HCT116 (cell line): Measurements from ENCODE around the gene RPL22L1. TPM values are rescaled to one million over a fixed set of nuclear protein-coding genes. Genes with fewer than 3 reads are reported as not detected.
"Not testable (repeated sequence)": the region's sequence is repeated elsewhere in the genome, so short reads cannot be mapped to it uniquely, and the experiment has no call there.

ENCODE experiments used
- ATAC-seq: fragments of 200-7000 bp; cut with Tn5 transposase; 2 replicates; pipeline ENCODE4 v1.9.1; 2020; ENCODE audit warnings: mild to moderate bottlenecking, moderate library complexity
- BruUV-seq: library from RNA; stranded (reverse); fragments of 400-500 nt; replicated peaks from 2 replicates; lab custom pipeline; 2021; lab: Mats Ljungman, UMichigan
- CTCF ChIA-PET: fragments of 300-600 bp; sonication (Branson Sonifier 250); formaldehyde crosslinking; loops from one replicate; lab custom pipeline; 2021; ENCODE audit warnings: antibody characterized with exemption; lab: Charles Lee
- POLR2A ChIA-PET: fragments of 300-600, 350-600 bp; sonication (Branson Sonifier 250); formaldehyde crosslinking; loops from one replicate; lab custom pipeline; 2021; ENCODE audit warnings: antibody characterized with exemption; lab: Charles Lee
- RAD21 ChIA-PET, 2 experiments: fragments of 300-600 bp; sonication (Branson Sonifier 250); formaldehyde crosslinking; loops; one replicate each; lab custom pipeline; 2023; ENCODE audit warnings: low total read pairs in 2 of 2; ENCODE audit not compliant: uncharacterized antibody in 2 of 2, unreplicated experiment in 2 of 2, low non-redundant PET in 1 of 2; lab: Charles Lee
- DNase-seq: peaks from one replicate; pipeline ENCODE4 v3.0.0-alpha.2; 2010; ENCODE audit warnings: low read depth, low spot score
- H2AFZ ChIP-seq: fragments of 200-600 bp; shearing (Covaris generic), sonication (generic); 2 replicates; pipeline ENCODE4 v1.6.1; 2017; ENCODE audit warnings: low read depth, mixed run types, mixed read lengths, antibody characterized with exemption, low read length; ENCODE audit not compliant: poor library complexity, severe bottlenecking
- H3K27ac ChIP-seq: 2 replicates; pipeline ENCODE4 v1.5.1; 2012; ENCODE audit warnings: low read depth, low read length
- H3K27me3 ChIP-seq: fragments of 200-600 bp; sonication (generic); 2 replicates; pipeline ENCODE4 v1.6.1; 2016; ENCODE audit warnings: mixed run types, low read length, mixed read lengths; ENCODE audit not compliant: insufficient read depth
- H3K36me3 ChIP-seq, 2 experiments: fragments of 200-500 bp in 1 of 2; fragments of 200-600 bp in 1 of 2; sonication (Bioruptor generic) in 1 of 2; sonication (generic) in 1 of 2; 2 replicates each; pipeline versions ENCODE4 v1.5.1 to v1.6.1; 2014 to 2016; ENCODE audit warnings: low read length in 2 of 2, inconsistent platforms in 1 of 2, mixed read lengths in 1 of 2, mixed run types in 1 of 2; ENCODE audit not compliant: insufficient read depth in 2 of 2, control insufficient read depth in 1 of 2
- H3K4me1 ChIP-seq, 2 experiments: fragments of 200-600 bp in 1 of 2; sonication (generic) in 1 of 2; 2 replicates each; pipeline versions ENCODE4 v1.5.1 to v1.6.1; 2012 to 2017; ENCODE audit warnings: low read length in 2 of 2, inconsistent platforms in 1 of 2, mild to moderate bottlenecking in 1 of 2, mixed read lengths in 1 of 2, mixed run types in 1 of 2, moderate library complexity in 1 of 2; ENCODE audit not compliant: insufficient read depth in 2 of 2, control insufficient read depth in 1 of 2
- H3K4me2 ChIP-seq: fragments of 200-600 bp; sonication (generic); 2 replicates; pipeline ENCODE4 v1.6.1; 2017; ENCODE audit warnings: mixed run types, low read length, mixed read lengths
- H3K4me3 ChIP-seq, 2 experiments: fragments of 200-600 bp in 1 of 2; sonication (generic) in 1 of 2; replicated peaks in 1 of 2; 2 replicates each; pipeline ENCODE4 v1.5.1; 2011 to 2016; ENCODE audit warnings: low read length in 2 of 2, control low read depth in 1 of 2, low read depth in 1 of 2, mild to moderate bottlenecking in 1 of 2, mixed read lengths in 1 of 2, mixed run types in 1 of 2
- H3K79me2 ChIP-seq: fragments of 200-600 bp; sonication (generic); 2 replicates; pipeline ENCODE4 v1.6.1; 2017; ENCODE audit warnings: mild to moderate bottlenecking, mixed run types, low read length, moderate library complexity, mixed read lengths; ENCODE audit not compliant: insufficient read depth
- H3K9ac ChIP-seq: fragments of 200-600 bp; sonication (generic); 2 replicates; pipeline ENCODE4 v1.6.1; 2016; ENCODE audit warnings: low read length, mixed read lengths
- H3K9me2 ChIP-seq: fragments of 200-600 bp; sonication (generic), shearing (Covaris generic); 2 replicates; pipeline ENCODE4 v1.6.1; 2017; ENCODE audit warnings: mixed run types, mild to moderate bottlenecking, moderate library complexity; ENCODE audit not compliant: insufficient read depth
- H3K9me3 ChIP-seq, 2 experiments: fragments of 200-500 bp in 1 of 2; fragments of 200-600 bp in 1 of 2; sonication (Bioruptor generic) in 1 of 2; sonication (generic) in 1 of 2; 2 replicates each; pipeline ENCODE4 v1.6.1; 2014 to 2017; ENCODE audit warnings: low read length in 2 of 2, mixed read lengths in 2 of 2, inconsistent platforms in 1 of 2, low read depth in 1 of 2, mild to moderate bottlenecking in 1 of 2, mixed run types in 1 of 2, moderate library complexity in 1 of 2; ENCODE audit not compliant: control insufficient read depth in 1 of 2, insufficient read depth in 1 of 2
- H4K20me1 ChIP-seq: fragments of 200-600 bp; sonication (generic), shearing (Covaris generic); 2 replicates; pipeline ENCODE4 v1.6.1; 2017; ENCODE audit warnings: mixed run types, mild to moderate bottlenecking, moderate library complexity; ENCODE audit not compliant: insufficient read depth
- CEBPB ChIP-seq: IDR thresholded peaks from 2 replicates; pipeline ENCODE4 v1.6.1; 2012; ENCODE audit warnings: low read depth
- ELF1 ChIP-seq: IDR thresholded peaks from 2 replicates; pipeline ENCODE4 v1.6.1; 2012; ENCODE audit warnings: low read depth, borderline replicate concordance
- EZH2phosphoT487 ChIP-seq: fragments of 200-600 bp; IDR thresholded peaks from 2 replicates; pipeline ENCODE4 v1.6.1; 2018; ENCODE audit warnings: antibody characterized with exemption, borderline replicate concordance
- MAX ChIP-seq: IDR thresholded peaks from 2 replicates; pipeline ENCODE4 v1.6.1; 2012
- POLR2AphosphoS5 ChIP-seq: IDR thresholded peaks from 2 replicates; pipeline ENCODE4 v1.6.1; 2011; ENCODE audit warnings: mild to moderate bottlenecking, low read depth, low read length, moderate library complexity
- SRF ChIP-seq: IDR thresholded peaks from 2 replicates; pipeline ENCODE4 v1.6.1; 2012; ENCODE audit warnings: low read depth
- TCF7L2 ChIP-seq: IDR thresholded peaks from 2 replicates; pipeline ENCODE4 v1.7.0; 2011; ENCODE audit warnings: borderline replicate concordance, inconsistent platforms; ENCODE audit not compliant: insufficient read depth, insufficient read length; ENCODE audit errors: extremely low read depth
- ZBTB33 ChIP-seq: IDR thresholded peaks from 2 replicates; pipeline ENCODE4 v1.6.1; 2011; ENCODE audit warnings: mild to moderate bottlenecking, low read length, moderate library complexity; ENCODE audit not compliant: insufficient replicate concordance; ENCODE audit errors: extremely low read depth
- ZFX ChIP-seq: fragments of 450-650 bp; IDR thresholded peaks from 2 replicates; pipeline ENCODE4 v1.6.1; 2017
- intact Hi-C: fragments of 100-400 bp; cut with micrococcal nuclease; formaldehyde crosslinking; loops from 2 replicates; pipeline ENCODE4 v1.10.0; 2022
- total RNA-seq: library from RNA; stranded (reverse); gene quantifications from one replicate; pipeline ENCODE4 v1.2.1, GENCODE V29; 2021; ENCODE audit not compliant: unreplicated experiment

The RPL22L1 gene
- total RNA-seq, 1 experiment from 2014 or later, result 492 TPM

- no peak overlapping the region for H3K4me3 ChIP-seq
- no peaks in the 10 kb centered on the region for H3K9me3 ChIP-seq
- H3K9ac ChIP-seq, result no peak overlapping the region
- DNase-seq (no peak), ATAC-seq (no peak)
- no peaks in the 10 kb centered on the region for H4K20me1 ChIP-seq
- H3K4me2 ChIP-seq, result no peak overlapping the region
- H3K4me1 ChIP-seq, result no peaks in the 10 kb centered on the region
- POLR2A ChIA-PET, result interaction anchor here (1.7 kb wide), 1 partner anchor 27 kb away, joined by 4 read pairs; the partner anchor contains the start of gene RPL22L1
- RAD21 ChIA-PET, result no interaction called here
- no peaks in the 10 kb centered on the region for H3K27me3 ChIP-seq
- H3K79me2 ChIP-seq, result no peaks in the 10 kb centered on the region
- no peak overlapping the region for H2AFZ ChIP-seq
- intact Hi-C loops, result no loop called here
- CTCF ChIA-PET, result no interaction called here
- H3K36me3 ChIP-seq, result 0 out of 4 replicates have a peak, but pooled peaks cover 0 to 5% of the 10 kb centered on the region in 2 experiments
- no peaks in the 10 kb centered on the region for H3K9me2 ChIP-seq
- no TSS peak for BruUV-seq
- TF ChIP-seq ZBTB33 (no peak), CEBPB (no peak), MAX (no peak), EZH2phosphoT487 (no peak), SRF (no peak), TCF7L2 (no peak), ELF1 (no peak), ZFX (no peak), POLR2AphosphoS5 (no peak)
- H3K27ac ChIP-seq, result no peak overlapping the region
Observed at GRCh38 chr3:170896781-170897180, 26.8 kb upstream of the RPL22L1 start.

GRCh38 chr3:170896333-170896732 is 26.3 kb upstream of the RPL22L1 start:
- H4K20me1 ChIP-seq, H3K4me2 ChIP-seq, H3K9ac ChIP-seq, BruUV-seq, H2AFZ ChIP-seq, H3K9me2 ChIP-seq, H3K9me3 ChIP-seq, H3K79me2 ChIP-seq, RAD21 ChIA-PET, intact Hi-C loops, H3K27me3 ChIP-seq, DNase-seq, H3K4me1 ChIP-seq, H3K4me3 ChIP-seq, H3K36me3 ChIP-seq, H3K27ac ChIP-seq, CTCF ChIA-PET, ATAC-seq: not testable (repeated sequence)
- POLR2A ChIA-PET, result interaction anchor here (1.7 kb wide), 1 partner anchor 27 kb away, joined by 4 read pairs; the partner anchor contains the start of gene RPL22L1
